Astrocyte (in vitro differentiated cells and primary cell): ENCODE measurements around the gene ZBTB22.

Experiments
- EZH2 ChIP-seq: IDR thresholded peaks from 2 replicates; pipeline ENCODE4 v1.6.1; 2012; ENCODE audit warnings: mild to moderate bottlenecking, low read length, inconsistent platforms; ENCODE audit not compliant: insufficient read depth
- TF ChIP-seq, protein P1 (sequence below): IDR thresholded peaks from 2 replicates; pipeline ENCODE4 v1.5.1; 2011; ENCODE audit warnings: low read depth, mild to moderate bottlenecking, inconsistent platforms, low read length, moderate library complexity; ENCODE audit not compliant: insufficient read depth

DNA sequence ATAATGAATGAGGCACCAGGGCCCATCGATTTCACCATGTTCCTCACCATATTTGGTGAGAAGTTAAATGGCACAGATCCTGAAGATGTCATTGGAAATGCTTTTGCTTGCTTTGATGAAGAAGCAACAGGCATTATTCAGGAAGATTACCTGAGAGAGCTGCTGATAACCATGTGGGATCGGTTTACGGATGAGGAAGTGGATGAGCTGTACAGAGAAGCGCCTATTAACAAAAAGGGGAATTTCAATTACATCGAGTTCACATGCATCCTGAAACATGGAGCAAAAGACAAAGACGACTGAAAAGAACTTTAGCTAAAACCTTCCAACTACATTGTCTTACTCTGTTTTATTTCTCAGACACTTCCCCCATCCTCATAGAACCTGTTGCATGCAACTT lies 21.6 kb upstream of the ZBTB22 start:
- TF ChIP-seq, protein P1, sequence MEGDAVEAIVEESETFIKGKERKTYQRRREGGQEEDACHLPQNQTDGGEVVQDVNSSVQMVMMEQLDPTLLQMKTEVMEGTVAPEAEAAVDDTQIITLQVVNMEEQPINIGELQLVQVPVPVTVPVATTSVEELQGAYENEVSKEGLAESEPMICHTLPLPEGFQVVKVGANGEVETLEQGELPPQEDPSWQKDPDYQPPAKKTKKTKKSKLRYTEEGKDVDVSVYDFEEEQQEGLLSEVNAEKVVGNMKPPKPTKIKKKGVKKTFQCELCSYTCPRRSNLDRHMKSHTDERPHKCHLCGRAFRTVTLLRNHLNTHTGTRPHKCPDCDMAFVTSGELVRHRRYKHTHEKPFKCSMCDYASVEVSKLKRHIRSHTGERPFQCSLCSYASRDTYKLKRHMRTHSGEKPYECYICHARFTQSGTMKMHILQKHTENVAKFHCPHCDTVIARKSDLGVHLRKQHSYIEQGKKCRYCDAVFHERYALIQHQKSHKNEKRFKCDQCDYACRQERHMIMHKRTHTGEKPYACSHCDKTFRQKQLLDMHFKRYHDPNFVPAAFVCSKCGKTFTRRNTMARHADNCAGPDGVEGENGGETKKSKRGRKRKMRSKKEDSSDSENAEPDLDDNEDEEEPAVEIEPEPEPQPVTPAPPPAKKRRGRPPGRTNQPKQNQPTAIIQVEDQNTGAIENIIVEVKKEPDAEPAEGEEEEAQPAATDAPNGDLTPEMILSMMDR, result no peak
- TF ChIP-seq EZH2, result no peak
